Right lobe of liver (tissue), 6 donors: Measurements from ENCODE around the gene GRIK1. TPM values are rescaled to one million over a fixed set of nuclear protein-coding genes. Genes with fewer than 3 reads are reported as not detected.

Experiments
- ATAC-seq, 4 donors: fragments of 200-7000 bp; cut with Tn5 transposase; one replicate each; pipeline ENCODE4 v1.9.1; 2020; ENCODE audit warnings: mild to moderate bottlenecking in 4 of 4, moderate library complexity in 4 of 4
- DNase-seq, 3 donors: peaks; one replicate each; pipeline ENCODE4 v3.0.0-alpha.2; 2020
- H3K27ac ChIP-seq, 3 donors: fragments of 200-600 bp; one replicate each; pipeline ENCODE4 v1.8.0; 2022
- H3K27me3 ChIP-seq, 2 donors: fragments of 200-600 bp; one replicate each; pipeline ENCODE4 v1.8.0; 2022
- H3K36me3 ChIP-seq, 4 donors: fragments of 200-600 bp; sonication (generic) in 1 of 4; one replicate each; pipeline versions ENCODE4 v1.5.1 to v1.8.0; 2017 to 2022; ENCODE audit warnings: control low read depth in 1 of 4
- H3K4me1 ChIP-seq, 4 donors: fragments of 200-600 bp; sonication (generic) in 1 of 4; one replicate each; pipeline versions ENCODE4 v1.5.1 to v1.8.0; 2017 to 2022; ENCODE audit warnings: control low read depth in 1 of 4
- H3K4me3 ChIP-seq, 3 donors: fragments of 200-600 bp; one replicate each; pipeline ENCODE4 v1.8.0; 2022
- H3K9me3 ChIP-seq, 4 donors: fragments of 200-600 bp; sonication (generic) in 1 of 4; one replicate each; pipeline versions ENCODE4 v1.5.1 to v1.8.0; 2017 to 2022; ENCODE audit warnings: control low read depth in 1 of 4
- CTCF ChIP-seq, 4 donors: fragments of 200-600 bp in 3 of 4; fragments of 450-650 bp in 1 of 4; IDR thresholded peaks; one replicate each; pipeline versions ENCODE4 v1.5.1 to v1.8.0; 2016 to 2022; ENCODE audit warnings: antibody characterized with exemption in 4 of 4, mild to moderate bottlenecking in 2 of 4
- POLR2A ChIP-seq: fragments of 450-650 bp; IDR thresholded peaks from one replicate; pipeline ENCODE4 v1.6.1; 2017; ENCODE audit warnings: antibody characterized with exemption, mild to moderate bottlenecking
- WGBS: methylation state at CpG from one replicate; pipeline ENCODE4 v1.1.6; 2018; ENCODE audit warnings: low coverage, low lambda C conversion rate; ENCODE audit not compliant: insufficient coverage; ENCODE audit errors: missing lambda C conversion rate; 5-methylcytosine and 5-hydroxymethylcytosine counted together
- intact Hi-C, 2 donors: fragments of 100-400 bp; cut with DNase I; formaldehyde crosslinking; loops; one replicate each; pipeline versions ENCODE4 v1.11.2 to v1.14.1; 2022
- total RNA-seq, 6 experiments: library from RNA; depleted of rRNA in 2 of 6; stranded (reverse); fragments of >200 nt in 2 of 6; fragmentation: NEBNext Ultra II Directional in 3 of 6; extraction: Animal tissue kit (Norgen Biotek cat#: 25700) in 3 of 6; gene quantifications; one replicate each; pipeline versions ENCODE4 v1.1.0 to v1.2.4, GENCODE V29; 2016 to 2023
- donor health status: DM: no; HTN: yes; CAD: no.
- donor health status: DM: no; HTN: no; CAD: no.
- donor health status: DM: no; HTN: no; CAD: no.
- donor health status: DM: no; HTN: yes; CAD: no.
- donor health status: DM: no; HTN: yes; CAD: no.

The GRIK1 gene
- total RNA-seq, 6 experiments from 2014 or later, result not detected

- Histone ChIP-seq H3K36me3 (no peaks in the 10 kb centered on the region), H3K27me3 (no peaks in the 10 kb centered on the region), H3K9me3 (no peaks in the 10 kb centered on the region), H3K4me1 (peaks cover 0 to 30% (median 10%) of the 10 kb centered on the region in 4 donors), H3K4me3 (no peak overlapping the region), H3K27ac (no peak overlapping the region)
- intact Hi-C loops, result no loop called here
- DNase-seq (no peak), ATAC-seq (peak in 3 of 4 donors; percentile 7 to 55 (median 22))
- 51% methylated on average over 4 of the region's 4 CpGs for WGBS
- TF ChIP-seq POLR2A (no peak), CTCF (IDR thresholded peaks at IDR 0.05) (no peak)
Observed at GRCh38 chr21:29786496-29787360, 153.1 kb downstream of the GRIK1 start.

- Histone ChIP-seq H3K4me3 (no peak overlapping the region), H3K27ac (no peak overlapping the region), H3K4me1 (no peaks in the 10 kb centered on the region), H3K27me3 (no peaks in the 10 kb centered on the region), H3K9me3 (no peaks in the 10 kb centered on the region), H3K36me3 (no peaks in the 10 kb centered on the region)
- TF ChIP-seq CTCF (IDR thresholded peaks at IDR 0.05), result no peak
- no peak for TF ChIP-seq POLR2A
- no peak for DNase-seq
- WGBS, result 25% methylated on average over 2 of the region's 2 CpGs
- intact Hi-C loops, result no loop called here
- peak; percentile 61 to 78 (median 64) for ATAC-seq
Observed at GRCh38 chr21:29777160-29777559, 162.6 kb downstream of the GRIK1 start.

GRCh38 chr21:29775462-29775861 lies 164.3 kb downstream of the GRIK1 start:
- intact Hi-C loops, result no loop called here
- ATAC-seq (no peak), DNase-seq (no peak)
- WGBS, result 100% methylated on average over 1 of the region's 1 CpG
- no peak for TF ChIP-seq POLR2A
- TF ChIP-seq CTCF (IDR thresholded peaks at IDR 0.05), result no peak
- no peaks in the 10 kb centered on the region for H3K4me1 ChIP-seq
- H3K4me3 ChIP-seq, result no peak overlapping the region
- no peaks in the 10 kb centered on the region for H3K9me3 ChIP-seq
- H3K27ac ChIP-seq, result no peak overlapping the region
- H3K27me3 ChIP-seq, result no peaks in the 10 kb centered on the region
- no peaks in the 10 kb centered on the region for H3K36me3 ChIP-seq

- 91% methylated on average over 4 of the region's 4 CpGs for WGBS
- no peak overlapping the region for H3K4me3 ChIP-seq
Observed at GRCh38 chr21:29771491-29772066, 168.2 kb downstream of the GRIK1 start.

GRCh38 chr21:29763674-29764073 lies 176.1 kb downstream of the GRIK1 start:
- H3K36me3 ChIP-seq, result no peaks in the 10 kb centered on the region
- no peaks in the 10 kb centered on the region for H3K9me3 ChIP-seq
- no peaks in the 10 kb centered on the region for H3K4me1 ChIP-seq
- no peak for ATAC-seq
- intact Hi-C loops, result no loop called here
- DNase-seq, result no peak
- no peak for TF ChIP-seq POLR2A
- TF ChIP-seq CTCF (IDR thresholded peaks at IDR 0.05), result no peak
- WGBS, result 74% methylated on average over 4 of the region's 4 CpGs
- no peak overlapping the region for H3K27ac ChIP-seq
- H3K27me3 ChIP-seq, result no peaks in the 10 kb centered on the region
- no peak overlapping the region for H3K4me3 ChIP-seq

More at GRCh38 chr21:29771491-29772066, 168.2 kb downstream of the GRIK1 start:
- DNase-seq (no peak), ATAC-seq (no peak)
- intact Hi-C loops, result no loop called here
- Histone ChIP-seq H3K36me3 (no peaks in the 10 kb centered on the region), H3K9me3 (no peaks in the 10 kb centered on the region), H3K27ac (no peak overlapping the region), H3K4me1 (no peaks in the 10 kb centered on the region), H3K27me3 (no peaks in the 10 kb centered on the region)
- no peak for TF ChIP-seq POLR2A
